Measurements from ENCODE around the gene PARVG. TPM values are rescaled to one million over a fixed set of nuclear protein-coding genes. Genes with fewer than 3 reads are reported as not detected.

PARVG gene, protein sequence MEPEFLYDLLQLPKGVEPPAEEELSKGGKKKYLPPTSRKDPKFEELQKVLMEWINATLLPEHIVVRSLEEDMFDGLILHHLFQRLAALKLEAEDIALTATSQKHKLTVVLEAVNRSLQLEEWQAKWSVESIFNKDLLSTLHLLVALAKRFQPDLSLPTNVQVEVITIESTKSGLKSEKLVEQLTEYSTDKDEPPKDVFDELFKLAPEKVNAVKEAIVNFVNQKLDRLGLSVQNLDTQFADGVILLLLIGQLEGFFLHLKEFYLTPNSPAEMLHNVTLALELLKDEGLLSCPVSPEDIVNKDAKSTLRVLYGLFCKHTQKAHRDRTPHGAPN
- 1 to 10 TPM; 1.7 to 2.2 (median 1.9) TPM for polyA plus RNA-seq (ENCODE audit: insufficient read length in 3 of 3)
- long read RNA-seq, donor 1, partial matches to known transcripts, result 0 of 1 reads
- long read RNA-seq, donor 1, other reads (novel, unspliced or antisense), result 0 of 1 reads
- long read RNA-seq, donor 2, partial matches to known transcripts, result 0 of 1 reads
- long read RNA-seq, donor 2, other reads (novel, unspliced or antisense), result 0 of 1 reads
- long read RNA-seq, donor 3, result 0 reads
- long read RNA-seq, donor 4, result 0 reads
- long read RNA-seq, donor 5, result 0 reads
- long read RNA-seq, donor 6, result 0 reads
- long read RNA-seq, donor 7, result 0 reads
- long read RNA-seq, donor 8, result 0 reads
- long read RNA-seq, donor 9, result 0 reads
- long read RNA-seq, donor 10, result 0 reads
- long read RNA-seq, donor 11, result 0 reads
- long read RNA-seq, donor 12, result 0 reads
- long read RNA-seq, donor 13, partial matches to known transcripts, result 0 of 1 reads
- long read RNA-seq, donor 13, other reads (novel, unspliced or antisense), result 0 of 1 reads
- long read RNA-seq, donor 14, partial matches to known transcripts, result 0 of 1 reads
- long read RNA-seq, donor 14, other reads (novel, unspliced or antisense), result 0 of 1 reads
- long read RNA-seq, donor 15, partial matches to known transcripts, result 0 of 2 reads
- long read RNA-seq, donor 15, other reads (novel, unspliced or antisense), result 0 of 2 reads
- long read RNA-seq, donor 16, result 0 reads

DNA sequence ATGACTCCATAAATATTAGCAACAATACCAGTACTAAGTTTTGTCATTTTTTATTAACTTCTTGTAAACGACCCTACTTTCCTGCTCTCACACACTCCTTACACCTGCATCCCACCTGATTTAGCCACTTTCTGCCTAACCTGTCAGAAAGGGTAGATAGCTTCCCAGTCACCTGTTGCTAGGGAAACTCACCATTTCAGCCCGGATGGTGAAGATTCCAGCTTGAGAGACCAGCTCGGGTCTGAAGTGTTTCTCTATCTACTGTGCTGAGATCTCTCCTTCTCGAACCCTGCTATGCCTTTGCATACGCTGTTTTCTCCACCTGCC is at the start of gene PARVG:
PARVG (plus strand) TSS at position 220 of the 327 bp plus-strand sequence. CDS start 2,405 bp downstream, outside the sequence.
- no peak for DNase-seq

DNA sequence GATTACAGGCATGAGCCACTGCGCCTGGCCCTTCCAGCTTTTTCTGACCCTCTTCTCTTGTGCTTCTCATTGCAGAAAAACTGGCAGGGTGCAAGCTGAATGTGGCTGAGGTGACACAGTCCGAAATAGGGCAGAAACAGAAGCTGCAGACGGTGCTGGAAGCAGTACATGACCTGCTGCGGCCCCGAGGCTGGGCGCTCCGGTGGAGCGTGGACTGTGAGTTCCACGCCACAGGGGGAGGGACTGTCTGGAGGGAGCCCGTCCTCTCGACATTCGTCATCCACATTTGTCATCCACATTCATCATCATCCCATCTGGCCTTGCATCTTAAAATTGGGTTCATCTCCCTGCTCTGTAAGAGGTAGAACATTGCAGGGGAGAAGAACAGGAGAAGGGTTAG is 49.3 kb upstream of the PARVG start:
- no peak for DNase-seq

DNA sequence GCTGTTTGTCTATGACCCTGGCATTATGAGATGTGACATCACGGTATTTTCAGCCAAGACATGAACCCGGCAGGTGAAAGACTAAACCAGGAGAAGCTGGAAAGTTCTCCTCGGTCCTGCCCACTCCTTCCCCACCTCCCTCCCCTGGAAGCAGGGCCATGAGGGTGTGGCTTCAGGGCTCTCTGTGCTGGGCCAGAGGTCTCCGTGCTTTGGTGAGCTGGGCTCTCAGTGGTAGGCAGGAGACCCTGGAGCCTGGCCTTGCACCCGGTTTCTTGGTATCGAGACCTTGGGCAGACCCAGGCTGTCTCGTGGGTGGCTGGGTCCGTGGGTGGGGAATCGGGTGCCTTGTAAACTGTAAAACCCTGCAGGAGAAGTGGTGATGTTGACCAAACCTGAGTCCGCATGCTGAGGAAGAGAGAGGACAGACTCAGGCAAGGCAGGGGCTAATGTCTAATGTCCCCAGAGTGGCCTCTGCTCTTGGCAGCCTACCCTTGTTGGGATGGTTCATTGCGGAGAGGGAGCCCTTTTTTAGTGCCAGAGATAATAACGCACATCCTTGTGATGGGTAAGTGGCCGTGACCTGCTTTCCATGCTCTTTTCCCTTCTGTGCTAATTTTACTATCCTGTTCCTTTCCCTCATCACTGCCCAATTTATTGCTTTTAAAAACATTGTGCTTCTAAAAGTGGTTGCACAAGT is 48.6 kb upstream of the PARVG start:
- no peak for DNase-seq

DNA sequence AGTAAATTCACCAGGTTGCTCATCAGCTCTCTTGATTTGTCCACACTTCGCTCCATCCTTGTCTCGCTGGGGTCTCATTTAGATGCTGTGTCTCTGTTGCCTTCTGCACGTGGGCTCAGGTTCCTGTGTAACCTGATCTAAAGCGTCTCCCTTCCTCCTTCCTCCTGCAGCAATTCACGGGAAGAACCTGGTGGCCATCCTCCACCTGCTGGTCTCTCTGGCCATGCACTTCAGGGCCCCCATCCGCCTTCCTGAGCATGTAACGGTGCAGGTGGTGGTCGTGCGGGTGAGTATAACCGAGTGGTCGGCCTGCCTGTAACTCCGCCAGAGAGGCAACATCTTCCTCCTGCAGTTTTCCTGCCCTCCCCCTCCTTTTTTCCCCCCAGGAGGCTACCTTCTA is 48.0 kb upstream of the PARVG start:
- no peak for DNase-seq

DNA sequence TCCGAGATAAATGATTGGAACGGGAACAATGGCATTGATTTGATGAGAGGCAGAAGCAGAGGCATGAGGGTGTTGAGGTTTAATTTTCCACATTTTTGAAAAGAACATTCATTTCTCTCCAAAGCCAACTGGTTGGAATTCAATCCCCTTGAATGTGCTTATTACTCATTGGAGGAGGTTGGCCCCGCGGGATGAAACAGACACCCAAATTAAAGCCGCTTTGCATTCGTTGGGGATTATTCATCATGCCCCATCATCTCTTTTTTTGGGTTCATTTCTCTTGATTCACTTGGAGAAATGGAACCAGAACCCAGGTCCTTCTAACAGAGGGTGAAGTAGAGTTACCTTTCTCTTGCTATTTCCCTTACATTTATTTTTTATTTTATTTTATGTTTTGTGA is 47.6 kb upstream of the PARVG start:
- no peak for DNase-seq

DNA sequence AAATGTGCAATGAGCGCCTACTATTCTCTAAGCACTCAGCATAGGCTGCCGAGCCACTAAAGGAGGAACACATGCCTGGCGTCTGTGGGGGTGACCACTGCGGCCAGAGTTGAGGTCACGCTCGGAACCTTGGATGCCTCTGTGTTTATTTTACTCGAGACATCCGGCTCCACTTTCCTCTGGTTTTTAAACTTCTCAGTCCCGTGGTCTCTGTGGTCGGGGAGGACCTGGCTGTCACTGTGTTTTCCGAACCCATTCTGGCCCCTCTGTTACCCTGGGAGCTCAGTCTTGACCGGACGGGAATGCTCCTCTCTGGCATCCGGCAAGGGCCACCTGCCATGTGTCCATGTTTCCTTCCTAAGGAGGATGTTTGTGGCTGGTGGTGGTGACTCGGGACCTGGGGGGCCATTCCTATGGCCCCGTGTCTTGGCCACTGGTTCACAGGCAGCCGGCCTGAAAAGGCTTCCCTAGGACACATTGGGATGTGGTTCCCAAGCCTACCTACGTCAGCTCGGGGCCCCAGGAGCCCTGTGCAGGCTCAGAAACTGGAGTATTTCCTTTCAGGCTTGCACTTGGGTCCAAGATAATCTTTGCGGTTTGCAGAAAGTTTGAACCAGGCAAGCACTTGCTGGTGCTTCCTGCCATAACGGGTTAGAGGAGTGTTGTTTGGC is 46.7 kb upstream of the PARVG start:
- DNase-seq, result no peak

DNA sequence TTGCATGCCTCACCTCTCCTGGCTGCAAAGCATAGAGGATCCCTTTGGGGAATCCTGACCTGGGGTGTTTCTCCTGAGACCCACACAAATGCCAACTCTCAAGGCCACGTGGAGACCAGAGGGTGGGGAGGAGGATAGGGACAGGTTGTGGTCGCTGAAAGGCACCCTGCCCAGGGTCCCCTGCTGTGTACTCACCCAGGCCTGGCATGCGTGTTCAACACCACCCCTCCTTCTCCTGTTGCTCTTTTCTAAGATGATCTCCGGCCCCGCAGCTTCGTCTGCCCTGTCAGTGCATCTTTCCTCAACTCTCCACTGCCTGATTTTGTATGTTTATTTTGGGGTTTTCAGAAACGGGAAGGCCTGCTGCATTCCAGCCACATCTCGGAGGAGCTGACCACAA is 44.6 kb upstream of the PARVG start:
- no peak for DNase-seq

DNA sequence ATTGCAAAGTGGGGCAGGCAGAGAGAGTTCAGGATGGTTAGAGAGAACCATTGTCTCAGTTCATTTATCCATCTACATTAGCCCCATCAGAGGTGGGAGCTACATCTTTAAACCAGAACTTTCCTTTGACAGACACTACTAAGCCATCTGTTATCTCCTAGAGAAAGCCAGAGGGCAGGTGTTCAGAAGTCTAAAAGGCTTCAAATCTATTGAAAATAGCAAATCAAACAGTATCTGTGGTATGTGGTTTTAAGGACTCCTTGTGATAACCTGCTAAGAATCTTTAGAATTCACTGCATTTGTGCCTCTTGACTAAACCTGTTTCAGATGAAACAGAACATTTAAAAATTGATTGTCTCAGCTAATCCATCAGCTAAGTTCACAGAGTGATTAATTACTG is 43.9 kb upstream of the PARVG start:
- no peak for DNase-seq

DNA sequence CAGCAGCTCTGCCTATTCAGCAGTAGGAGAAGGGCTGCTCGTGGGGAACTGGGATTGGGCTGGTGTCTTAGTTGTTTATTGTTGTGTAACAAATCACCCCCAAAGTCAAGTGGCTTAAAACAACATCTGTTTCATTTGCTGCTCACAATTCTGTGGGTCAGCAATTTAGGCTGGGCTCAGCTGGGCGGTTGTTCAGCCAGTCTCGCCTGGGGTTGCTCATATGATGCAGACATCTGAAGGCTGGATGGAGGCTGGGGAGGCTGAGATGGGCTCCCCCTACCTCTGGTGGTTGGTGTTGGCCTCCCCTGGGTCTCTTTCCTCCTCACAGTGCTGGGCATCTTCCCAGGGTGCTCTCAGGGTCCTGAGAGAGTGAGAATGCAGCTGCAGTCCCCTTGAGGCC is 43.3 kb upstream of the PARVG start:
- no peak for DNase-seq

DNA sequence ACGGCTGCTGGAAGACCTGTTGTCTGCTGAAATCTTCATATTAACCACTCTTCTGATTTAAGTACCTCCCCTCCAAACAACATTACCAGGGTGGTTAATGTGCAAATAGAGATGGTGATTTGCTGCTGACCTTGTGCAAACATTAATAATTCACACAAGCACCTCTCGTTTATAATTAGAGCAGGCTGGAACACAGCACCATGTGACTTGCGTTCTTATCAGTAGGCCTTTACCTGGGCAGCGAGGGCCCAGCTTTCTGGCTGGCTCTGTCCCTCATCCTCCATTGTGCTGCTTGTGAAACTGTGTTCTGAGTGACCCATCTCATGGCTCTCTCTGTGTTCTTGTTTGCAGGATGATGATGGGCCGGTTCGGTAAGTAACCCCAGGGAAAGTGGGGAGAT is 41.0 kb upstream of the PARVG start:
- DNase-seq, result no peak

DNA sequence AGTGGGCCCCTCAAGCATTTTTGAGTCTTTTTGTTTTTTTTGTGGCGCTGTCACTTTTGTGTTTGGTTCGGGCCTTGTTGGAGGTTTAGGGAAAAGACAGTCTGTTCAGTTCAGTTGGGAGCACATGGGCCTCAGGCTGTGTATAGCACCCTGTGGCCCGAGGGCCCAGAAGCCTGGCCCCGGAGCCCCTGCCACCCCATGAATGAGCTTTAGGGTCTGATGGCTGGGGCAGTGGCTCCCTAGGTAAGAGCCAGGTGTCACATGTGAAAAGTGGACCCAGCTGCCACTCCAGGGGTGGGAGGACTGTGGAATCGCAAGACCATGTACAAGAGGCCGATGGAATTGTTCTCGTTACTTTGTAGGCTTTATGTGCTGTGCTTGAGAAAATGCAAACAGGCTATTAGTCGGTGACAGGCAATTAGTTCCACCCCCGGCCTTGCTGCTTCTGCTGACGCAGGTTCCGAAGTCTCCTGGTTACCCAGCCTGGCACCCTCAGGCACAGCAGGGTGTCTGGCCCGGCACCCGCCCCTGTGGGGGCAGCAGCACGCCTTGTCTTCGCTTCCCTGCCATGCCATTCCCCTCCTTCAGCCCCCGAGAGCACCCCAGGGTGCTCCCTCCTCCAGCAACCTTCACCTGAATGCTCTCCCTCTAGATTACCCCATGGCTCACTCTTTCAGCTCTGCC is 38.2 kb upstream of the PARVG start:
- DNase-seq, result no peak

DNA sequence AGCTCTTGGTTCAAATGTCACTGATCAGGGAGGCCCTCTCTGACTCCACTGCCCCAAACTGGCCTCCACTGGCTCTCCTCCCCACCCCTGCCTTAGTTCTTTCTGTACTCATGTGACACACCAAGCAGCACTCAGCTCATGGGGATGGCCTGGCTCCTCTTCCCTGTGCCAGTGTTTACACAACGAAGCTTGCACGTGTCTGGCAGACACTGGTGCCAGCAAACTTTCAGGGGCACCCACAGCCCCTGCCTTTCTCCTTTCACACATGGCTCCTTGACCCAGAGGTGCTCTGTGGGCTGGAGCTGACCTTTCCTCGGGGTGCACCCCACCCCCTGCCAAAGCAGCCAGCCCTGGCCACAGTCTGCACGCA is 37.6 kb upstream of the PARVG start:
- no peak for DNase-seq

DNA sequence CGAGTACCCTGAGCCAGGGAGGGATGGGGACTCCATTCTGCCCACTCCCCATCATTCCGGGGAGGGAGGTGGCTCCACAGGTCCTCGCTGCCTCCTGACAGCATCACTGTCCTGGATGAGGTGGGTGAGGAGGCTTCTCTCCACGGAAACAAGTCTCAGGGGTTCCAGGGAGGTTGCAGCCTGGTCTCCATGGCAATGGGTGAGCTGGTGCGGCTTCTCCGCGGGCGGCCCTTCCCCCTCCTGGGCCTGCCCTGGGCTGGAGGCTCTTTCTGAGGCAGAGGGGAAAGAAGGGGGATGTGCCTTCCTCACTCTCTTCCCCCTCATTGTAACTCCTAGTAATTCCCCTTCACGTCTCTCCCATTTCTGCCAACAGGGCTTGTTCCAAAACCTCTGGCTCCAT is 37.1 kb upstream of the PARVG start:
- DNase-seq, result no peak

DNA sequence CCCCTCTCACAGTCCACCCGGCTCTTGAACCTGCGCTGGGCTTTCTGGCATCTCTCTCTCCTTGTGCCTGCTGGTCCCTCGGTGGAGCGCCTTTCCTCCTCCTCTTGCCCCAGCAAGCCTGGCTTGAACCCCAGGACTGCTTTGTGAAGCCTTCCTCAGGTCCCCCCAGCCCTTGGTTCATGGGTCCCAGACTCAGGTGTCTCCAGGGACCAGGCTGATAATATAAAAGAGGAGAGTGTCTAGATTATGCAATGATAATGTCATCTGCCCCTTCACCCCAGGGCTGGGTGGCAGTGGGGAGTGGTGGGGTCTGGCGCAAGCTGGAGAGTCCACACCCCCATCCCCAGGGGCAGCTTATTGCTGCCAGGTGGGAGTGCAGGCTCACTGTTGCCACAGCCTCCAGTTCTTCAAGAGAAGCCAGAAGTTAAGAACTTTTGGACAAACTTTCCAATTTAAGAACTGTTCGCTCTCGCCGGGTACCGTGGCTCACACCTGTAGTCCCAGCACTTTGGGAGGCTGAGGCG is 36.6 kb upstream of the PARVG start:
- DNase-seq, result no peak

DNA sequence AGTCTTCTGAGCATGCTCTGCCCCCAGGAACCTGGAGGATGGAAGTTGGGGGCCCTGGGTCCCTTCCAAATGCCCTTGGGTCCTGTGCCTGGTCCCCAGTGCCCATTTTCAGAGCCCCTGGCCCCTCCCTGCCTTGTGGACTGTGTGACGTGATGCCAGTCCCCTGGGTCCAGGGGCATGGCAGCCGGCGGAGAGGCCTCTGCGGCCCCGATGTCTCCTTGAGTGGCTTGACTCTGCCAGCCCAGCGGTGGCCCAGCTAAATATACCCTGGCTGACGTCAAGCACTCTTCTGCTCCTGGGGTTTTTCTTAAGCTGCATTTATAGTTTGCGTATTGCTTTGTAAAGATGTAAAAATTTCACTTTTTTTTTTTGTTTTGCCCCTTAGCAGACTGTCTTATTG is 35.2 kb upstream of the PARVG start:
- DNase-seq, result no peak

DNA sequence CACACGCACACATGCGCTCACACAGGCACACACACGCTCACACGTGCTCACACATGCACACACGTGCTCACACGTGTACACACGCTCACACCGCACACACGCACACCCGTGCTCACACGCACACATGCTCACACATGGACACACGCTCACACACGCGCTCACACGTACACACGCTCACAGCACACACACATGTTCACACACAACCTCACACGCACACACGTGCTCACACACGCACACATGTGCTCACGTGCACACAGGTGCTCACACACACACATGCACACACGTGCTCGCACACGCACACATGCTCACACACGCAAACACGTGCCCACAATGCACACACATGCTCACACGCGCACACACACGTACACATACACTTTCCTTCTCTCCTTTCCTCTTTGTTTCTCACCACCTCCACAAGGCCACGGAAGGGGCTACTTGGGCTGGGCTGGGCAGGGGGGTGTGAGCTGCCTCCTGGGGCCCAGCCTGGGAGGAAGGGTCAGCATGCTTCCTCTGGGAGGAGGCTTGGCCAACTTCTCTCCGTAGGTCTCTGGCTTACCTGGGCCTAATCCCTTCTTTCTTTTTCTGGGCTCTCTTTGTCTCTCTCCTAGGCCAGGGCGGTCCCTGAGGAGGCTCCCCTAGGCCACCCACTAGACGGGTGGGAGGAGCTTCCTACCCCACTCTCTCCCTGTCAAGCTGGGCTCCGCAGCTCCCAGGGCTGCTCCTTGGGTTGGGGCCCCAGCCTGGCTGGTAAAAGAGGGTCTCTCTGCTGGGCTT is 34.5 kb upstream of the PARVG start:
- no peak for DNase-seq

DNA sequence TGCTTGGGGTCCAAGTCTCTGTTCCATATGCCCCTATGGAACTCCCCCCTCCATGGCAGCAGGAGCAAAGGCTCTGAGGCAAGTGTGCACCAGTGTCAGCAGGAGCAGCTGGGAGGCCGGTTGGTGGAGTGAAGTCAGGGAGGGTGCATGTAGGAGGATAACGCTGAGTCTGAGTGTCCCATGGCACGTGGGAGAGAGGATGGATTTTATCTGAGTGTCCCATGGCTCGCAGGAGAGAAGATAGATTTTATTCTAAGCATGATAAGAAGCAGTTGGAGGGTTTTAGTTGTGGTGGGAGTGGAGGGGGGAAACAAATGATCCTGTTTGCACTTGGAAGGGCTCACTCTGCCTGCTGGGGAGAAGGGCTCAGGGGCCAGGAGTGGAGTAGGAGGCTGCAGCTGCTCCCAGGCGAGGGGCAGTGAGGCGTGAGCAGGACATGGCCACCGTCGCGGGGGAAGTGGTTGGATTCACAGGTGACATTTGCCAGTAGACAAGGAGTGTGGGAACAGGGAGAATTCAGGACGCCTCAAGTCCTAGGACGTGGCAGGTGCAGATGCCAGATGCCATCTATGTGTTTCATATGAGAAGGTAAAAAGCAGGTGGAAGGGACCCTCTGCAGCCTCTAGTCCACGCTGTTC is 33.6 kb upstream of the PARVG start:
- DNase-seq, result no peak

DNA sequence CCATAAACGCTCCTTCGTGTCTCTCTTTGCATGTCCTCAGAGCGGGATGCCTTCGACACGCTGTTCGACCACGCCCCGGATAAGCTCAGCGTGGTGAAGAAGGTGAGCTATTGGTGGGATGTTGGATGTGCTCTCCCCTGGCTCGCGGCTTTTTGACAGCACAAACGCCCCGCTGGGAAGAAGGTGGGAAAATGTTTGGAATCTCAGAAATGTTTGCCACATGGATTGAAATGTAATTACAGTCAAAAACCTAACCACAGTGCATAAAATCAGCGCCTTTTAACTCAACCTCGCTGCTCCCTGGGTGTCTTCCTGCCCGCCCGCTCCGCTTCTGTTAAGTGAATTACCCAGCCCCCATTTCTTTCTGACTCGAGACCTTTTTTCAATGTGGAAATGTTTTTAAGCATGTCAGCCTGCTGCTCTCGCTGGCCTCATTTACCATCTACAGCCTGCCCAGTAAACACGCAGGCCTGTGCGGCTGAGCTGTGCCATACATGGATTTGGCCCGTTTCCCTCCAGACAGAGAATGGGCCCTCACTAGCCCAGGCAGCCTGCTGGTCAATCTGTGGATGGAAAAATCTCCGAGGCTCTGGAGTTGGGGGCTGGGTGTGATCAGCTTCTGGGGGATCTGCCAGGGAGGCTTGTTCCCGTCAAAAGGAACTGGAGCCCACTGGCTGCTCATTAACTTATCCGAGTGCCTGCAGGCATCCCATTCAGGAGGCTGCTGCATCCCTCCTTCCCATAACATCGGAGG is 32.7 kb upstream of the PARVG start:
- no peak for DNase-seq

DNA sequence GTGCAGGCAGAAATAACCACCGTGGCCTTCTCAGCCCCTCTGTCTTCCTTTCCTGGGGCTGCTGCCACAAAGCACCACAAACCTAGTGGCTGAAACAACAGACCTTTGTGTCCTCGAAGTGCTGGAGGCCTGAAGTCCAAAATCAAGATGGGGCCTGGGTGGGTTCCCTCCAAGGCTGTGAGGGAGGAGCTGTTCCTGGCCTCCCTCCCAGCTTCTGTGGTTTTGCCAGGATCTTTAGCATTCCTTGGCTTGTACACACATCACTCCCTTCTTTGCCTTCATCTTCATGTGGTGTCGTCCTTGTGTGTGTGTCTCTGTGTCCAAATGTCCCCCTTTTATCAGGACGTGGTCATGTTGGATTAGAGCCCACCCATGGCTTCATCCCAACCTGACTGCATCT is 29.0 kb upstream of the PARVG start:
- no peak for DNase-seq
